Trophoblast cell (in vitro differentiated cells and primary cell): ENCODE measurements around the gene KCNIP4.
A peak's percentile ranks its signal among the peaks of the same experiment; 100 is the strongest.

ENCODE experiments used
- DNase-seq, 2 donors: peaks; one replicate each; pipeline ENCODE4 v3.0.0-alpha.2; 2016
- H2AFZ ChIP-seq: 2 replicates; pipeline ENCODE4 v1.6.1; 2013; ENCODE audit warnings: low read length, moderate library complexity, mild to moderate bottlenecking; ENCODE audit not compliant: insufficient read depth, poor library complexity
- H2AK5ac ChIP-seq: 2 replicates; pipeline ENCODE4 v1.6.1; 2013; ENCODE audit warnings: mild to moderate bottlenecking, low read length
- H2BK120ac ChIP-seq: 2 replicates; pipeline ENCODE4 v1.6.1; 2013; ENCODE audit warnings: low read length, mild to moderate bottlenecking, moderate library complexity; ENCODE audit not compliant: insufficient read depth, poor library complexity
- H2BK12ac ChIP-seq: 2 replicates; pipeline ENCODE4 v1.6.1; 2013; ENCODE audit warnings: mild to moderate bottlenecking, low read length, moderate library complexity
- H2BK5ac ChIP-seq: 2 replicates; pipeline ENCODE4 v1.6.1; 2013; ENCODE audit warnings: low read length, low read depth, moderate library complexity, mild to moderate bottlenecking; ENCODE audit not compliant: poor library complexity
- H3K14ac ChIP-seq: 2 replicates; pipeline ENCODE4 v1.6.1; 2013; ENCODE audit warnings: mild to moderate bottlenecking, low read length
- H3K18ac ChIP-seq: 2 replicates; pipeline ENCODE4 v1.6.1; 2013; ENCODE audit warnings: mild to moderate bottlenecking, low read length
- H3K23ac ChIP-seq: 2 replicates; pipeline ENCODE4 v1.6.1; 2013; ENCODE audit warnings: low read length
- H3K27ac ChIP-seq: 2 replicates; pipeline ENCODE4 v1.5.1; 2013; ENCODE audit warnings: low read depth, mild to moderate bottlenecking, inconsistent platforms, low read length, moderate library complexity
- H3K27me3 ChIP-seq: 2 replicates; pipeline ENCODE4 v1.6.1; 2013; ENCODE audit warnings: inconsistent platforms, mild to moderate bottlenecking, low read length, moderate library complexity; ENCODE audit not compliant: insufficient read depth
- H3K36me3 ChIP-seq, 2 experiments: 1 replicate in 1 of 2; 2 replicates in 1 of 2; pipeline ENCODE4 v1.6.1; 2013; ENCODE audit warnings: low read length in 2 of 2, mild to moderate bottlenecking in 2 of 2, moderate library complexity in 1 of 2; ENCODE audit not compliant: insufficient read depth in 2 of 2, control insufficient read depth in 1 of 2
- H3K4ac ChIP-seq: 2 replicates; pipeline ENCODE4 v1.6.1; 2013; ENCODE audit warnings: low read depth, mild to moderate bottlenecking, low read length, moderate library complexity
- H3K4me1 ChIP-seq, 2 experiments: 1 replicate in 1 of 2; 2 replicates in 1 of 2; pipeline ENCODE4 v1.6.1; 2013; ENCODE audit warnings: low read length in 2 of 2, mild to moderate bottlenecking in 2 of 2, moderate library complexity in 1 of 2; ENCODE audit not compliant: insufficient read depth in 2 of 2, control insufficient read depth in 1 of 2
- H3K4me2 ChIP-seq: 2 replicates; pipeline ENCODE4 v1.6.1; 2013; ENCODE audit warnings: inconsistent platforms, mild to moderate bottlenecking, low read length, moderate library complexity
- H3K4me3 ChIP-seq: 2 replicates; pipeline ENCODE4 v1.5.1; 2013; ENCODE audit warnings: mild to moderate bottlenecking, low read depth, low read length, inconsistent platforms
- H3K79me1 ChIP-seq: one replicate; pipeline ENCODE4 v1.6.1; 2013; ENCODE audit warnings: low read length
- H3K79me2 ChIP-seq: 2 replicates; pipeline ENCODE4 v1.6.1; 2013; ENCODE audit warnings: low read length, mild to moderate bottlenecking; ENCODE audit not compliant: control insufficient read depth, insufficient read depth, poor library complexity
- H3K9ac ChIP-seq: 2 replicates; pipeline ENCODE4 v1.6.1; 2013; ENCODE audit warnings: mild to moderate bottlenecking, low read length
- H3K9me3 ChIP-seq: 2 replicates; pipeline ENCODE4 v1.6.1; 2013; ENCODE audit warnings: low read depth, mild to moderate bottlenecking, control low read depth, inconsistent platforms, low read length; ENCODE audit not compliant: insufficient read depth
- H4K12ac ChIP-seq: 2 replicates; pipeline ENCODE4 v1.6.1; 2013; ENCODE audit warnings: low read depth, mild to moderate bottlenecking, low read length, moderate library complexity
- H4K8ac ChIP-seq: 2 replicates; pipeline ENCODE4 v1.6.1; 2013; ENCODE audit warnings: low read depth, mild to moderate bottlenecking, low read length, moderate library complexity
- H4K91ac ChIP-seq: one replicate; pipeline ENCODE4 v1.6.1; 2013; ENCODE audit warnings: low read depth, mild to moderate bottlenecking, low read length, moderate library complexity
- WGBS: extraction: QIAGEN DNeasy Blood & Tissue Kit; methylation state at CpG from one replicate; pipeline ENCODE4 v1.1.7; 2013; ENCODE audit warnings: missing lambda C conversion rate; ENCODE audit not compliant: insufficient read length, insufficient coverage; ENCODE audit errors: extremely low coverage; 5-methylcytosine and 5-hydroxymethylcytosine counted together

KCNIP4 gene

GRCh38 chr4:20992002-20992401 is 956.6 kb downstream of the KCNIP4 start:
- no peaks in the 10 kb centered on the region for H3K27me3 ChIP-seq
- no CpG with 5 or more reads among the region's 3 CpGs for WGBS
- H3K9ac ChIP-seq, result no peak overlapping the region
- H3K4me3 ChIP-seq, result no peak overlapping the region
- no peak overlapping the region for H2AFZ ChIP-seq
- no peaks in the 10 kb centered on the region for H3K79me2 ChIP-seq
- H3K4ac ChIP-seq, result no peak overlapping the region
- no peak overlapping the region for H2AK5ac ChIP-seq
- no peak overlapping the region for H4K91ac ChIP-seq
- no peaks in the 10 kb centered on the region for H3K9me3 ChIP-seq
- H2BK12ac ChIP-seq, result no peak overlapping the region
- no peak overlapping the region for H2BK120ac ChIP-seq
- H3K79me1 ChIP-seq, result no peaks in the 10 kb centered on the region
- no peak overlapping the region for H3K27ac ChIP-seq
- H3K14ac ChIP-seq, result no peak overlapping the region
- H3K23ac ChIP-seq, result no peak overlapping the region
- no peak overlapping the region for H2BK5ac ChIP-seq
- no peak overlapping the region for H4K12ac ChIP-seq
- DNase-seq, result peak in 1 of 2 donors; percentile 31
- H3K4me2 ChIP-seq, result no peak overlapping the region
- H4K8ac ChIP-seq, result no peak overlapping the region
- H3K36me3 ChIP-seq, result no peaks in the 10 kb centered on the region
- H3K4me1 ChIP-seq, result no peaks in the 10 kb centered on the region
- no peak overlapping the region for H3K18ac ChIP-seq

- H2BK5ac ChIP-seq, result no peak overlapping the region
- no peak overlapping the region for H3K4me2 ChIP-seq
- no peaks in the 10 kb centered on the region for H3K27me3 ChIP-seq
- H3K9me3 ChIP-seq, result no peaks in the 10 kb centered on the region
- no peak overlapping the region for H2AK5ac ChIP-seq
- DNase-seq, result no peak
- no peaks in the 10 kb centered on the region for H3K79me1 ChIP-seq
- no peak overlapping the region for H3K9ac ChIP-seq
- H4K12ac ChIP-seq, result no peak overlapping the region
- no CpG with 5 or more reads among the region's 2 CpGs for WGBS
- H3K23ac ChIP-seq, result no peak overlapping the region
- H4K8ac ChIP-seq, result no peak overlapping the region
- H2BK120ac ChIP-seq, result no peak overlapping the region
- H3K4ac ChIP-seq, result no peak overlapping the region
- no peaks in the 10 kb centered on the region for H3K79me2 ChIP-seq
- no peak overlapping the region for H3K4me3 ChIP-seq
- no peak overlapping the region for H3K27ac ChIP-seq
- peaks cover 0 to 2% of the 10 kb centered on the region in 2 experiments for H3K4me1 ChIP-seq
- no peak overlapping the region for H2BK12ac ChIP-seq
- H3K14ac ChIP-seq, result no peak overlapping the region
- no peak overlapping the region for H4K91ac ChIP-seq
- no peak overlapping the region for H2AFZ ChIP-seq
- no peak overlapping the region for H3K18ac ChIP-seq
- no peaks in the 10 kb centered on the region for H3K36me3 ChIP-seq
These were observed 961.4 kb downstream of the KCNIP4 start for GRCh38 chr4:20987191-20987590.

- Histone ChIP-seq H2AK5ac (no peak overlapping the region), H3K14ac (no peak overlapping the region), H4K12ac (no peak overlapping the region), H2BK5ac (no peak overlapping the region), H3K9me3 (no peaks in the 10 kb centered on the region), H4K8ac (no peak overlapping the region), H3K9ac (no peak overlapping the region), H2BK12ac (no peak overlapping the region), H3K18ac (no peak overlapping the region), H2AFZ (no peak overlapping the region), H3K36me3 (no peaks in the 10 kb centered on the region), H4K91ac (no peak overlapping the region), H3K4ac (no peak overlapping the region), H3K79me1 (no peaks in the 10 kb centered on the region), H3K23ac (no peak overlapping the region), H2BK120ac (no peak overlapping the region), H3K4me1 (peaks cover 0 to 2% of the 10 kb centered on the region in 2 experiments), H3K27ac (no peak overlapping the region), H3K4me2 (no peak overlapping the region), H3K27me3 (no peaks in the 10 kb centered on the region), H3K4me3 (no peak overlapping the region), H3K79me2 (no peaks in the 10 kb centered on the region)
- DNase-seq, result no peak
- no CpG with 5 or more reads among the region's 13 CpGs for WGBS
These were observed 964.1 kb downstream of the KCNIP4 start for GRCh38 chr4:20984576-20984836.

GRCh38 chr4:20983763-20984575 is 964.6 kb downstream of the KCNIP4 start:
- Histone ChIP-seq H3K9ac (no peak overlapping the region), H3K14ac (no peak overlapping the region), H3K18ac (no peak overlapping the region), H4K91ac (no peak overlapping the region), H3K27me3 (no peaks in the 10 kb centered on the region), H3K4me1 (peaks cover 0 to 2% of the 10 kb centered on the region in 2 experiments), H2BK5ac (no peak overlapping the region), H3K4ac (no peak overlapping the region), H3K23ac (no peak overlapping the region), H3K4me2 (peak overlapping the region; percentile 70), H4K12ac (no peak overlapping the region), H3K79me1 (no peaks in the 10 kb centered on the region), H3K36me3 (no peaks in the 10 kb centered on the region), H3K79me2 (no peaks in the 10 kb centered on the region), H3K27ac (no peak overlapping the region), H2BK120ac (no peak overlapping the region), H2AK5ac (no peak overlapping the region), H3K9me3 (no peaks in the 10 kb centered on the region), H2AFZ (no peak overlapping the region), H2BK12ac (peak overlapping the region; percentile 52), H3K4me3 (no peak overlapping the region), H4K8ac (no peak overlapping the region)
- no peak for DNase-seq
- WGBS, result no CpG with 5 or more reads among the region's 31 CpGs
